ENCODE data around the gene YJU2.
"Not testable (repeated sequence)": the region's sequence is repeated elsewhere in the genome, so short reads cannot be mapped to it uniquely, and the experiment has no call there.

YJU2 gene

DNA sequence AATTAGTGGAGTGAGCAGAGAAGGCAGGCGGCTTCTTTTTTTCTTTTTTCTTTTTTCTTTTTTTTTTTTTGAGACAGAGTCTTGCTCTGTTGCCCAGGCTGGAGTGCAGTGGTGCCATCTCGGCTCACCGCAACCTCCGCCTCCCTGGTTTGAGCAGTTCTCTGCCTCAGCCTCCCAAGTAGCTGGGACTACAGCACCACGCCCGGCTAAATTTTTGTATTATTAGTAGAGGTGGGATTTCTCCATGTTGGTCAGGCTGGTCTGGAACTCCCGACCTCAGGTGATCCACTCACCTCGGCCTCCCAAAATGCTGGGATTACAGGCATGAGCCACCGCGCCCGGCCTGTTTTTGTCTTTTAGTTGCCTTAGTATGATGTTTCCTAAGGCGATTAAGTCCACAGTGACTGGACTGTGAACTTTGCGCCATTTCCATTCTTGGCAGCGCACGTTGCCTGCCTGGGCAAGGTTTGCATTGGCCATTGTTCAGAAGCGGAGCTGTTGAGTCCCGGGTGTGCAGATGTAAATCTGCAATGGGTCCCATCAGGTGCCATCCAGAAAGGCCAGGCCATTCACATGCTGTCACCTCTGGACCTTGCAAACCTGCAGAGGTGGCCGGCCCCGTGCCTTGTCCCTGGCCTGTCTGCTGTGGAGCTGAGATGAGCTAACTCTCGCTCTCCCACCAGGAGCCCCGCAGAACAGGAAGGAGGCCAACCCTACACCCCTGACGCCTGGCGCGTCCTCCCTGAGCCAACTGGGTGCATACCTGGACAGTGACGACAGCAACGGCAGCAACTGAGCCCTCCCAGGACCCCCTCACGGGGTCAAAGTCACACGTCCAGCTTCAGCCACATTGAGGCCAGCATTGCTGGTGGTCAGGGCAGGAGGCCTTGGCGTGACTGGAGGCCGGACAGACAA lies 21.3 kb downstream of the YJU2 start:
- DNase-seq (ENCODE audit: low read depth), result no peak

DNA sequence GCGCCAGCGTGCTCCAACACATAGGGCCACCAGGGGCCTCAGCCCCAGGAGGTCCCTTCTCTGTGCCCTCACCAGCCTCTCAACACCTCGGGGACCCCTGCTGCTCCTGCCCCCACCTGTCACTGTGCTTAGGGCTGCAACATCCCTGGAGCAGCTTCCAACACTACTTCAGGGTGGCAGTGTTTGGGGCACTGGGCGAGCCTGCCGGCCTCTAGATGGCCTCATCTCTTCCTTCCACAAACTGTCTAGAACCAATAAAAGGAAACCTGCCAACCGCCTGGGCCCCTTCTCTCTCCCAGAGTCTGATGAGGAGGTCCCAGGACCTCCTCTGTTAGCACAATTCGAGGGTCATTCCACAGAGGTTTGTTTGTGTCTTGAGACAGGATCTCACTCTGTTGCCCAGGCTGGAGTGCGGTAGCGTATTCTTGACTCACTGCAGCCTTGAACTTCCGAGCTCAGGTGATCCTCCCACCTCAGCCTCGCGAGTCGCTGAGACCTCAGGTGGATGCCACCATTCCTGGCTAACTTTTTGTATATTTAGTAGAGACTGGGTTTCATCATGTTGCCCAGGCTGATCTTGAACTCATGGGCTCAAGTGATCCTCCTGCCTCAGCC lies 22.0 kb downstream of the YJU2 start:
- DNase-seq (ENCODE audit: low read depth), result no peak

DNA sequence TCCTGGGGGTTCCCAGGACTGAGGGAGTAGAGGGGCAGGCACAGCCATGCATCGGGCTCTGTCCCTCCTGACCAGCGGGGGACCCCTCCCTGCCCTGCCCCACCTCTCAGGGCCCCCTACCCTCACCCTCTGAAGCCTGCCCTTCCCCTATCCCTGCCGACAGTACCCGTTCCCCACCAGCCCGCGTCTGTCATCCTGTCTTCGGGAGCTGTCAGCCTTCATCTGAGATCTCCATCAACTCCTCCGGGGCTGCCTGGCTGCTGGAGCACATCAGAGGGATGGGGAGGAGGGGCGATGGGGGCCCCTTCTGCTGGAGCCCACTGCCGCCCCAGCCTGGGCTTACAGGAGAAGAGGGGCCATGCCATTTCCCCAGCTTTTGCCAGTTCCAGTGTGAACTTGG lies 26.0 kb downstream of the YJU2 start:
- DNase-seq (ENCODE audit: low read depth), result no peak

DNA sequence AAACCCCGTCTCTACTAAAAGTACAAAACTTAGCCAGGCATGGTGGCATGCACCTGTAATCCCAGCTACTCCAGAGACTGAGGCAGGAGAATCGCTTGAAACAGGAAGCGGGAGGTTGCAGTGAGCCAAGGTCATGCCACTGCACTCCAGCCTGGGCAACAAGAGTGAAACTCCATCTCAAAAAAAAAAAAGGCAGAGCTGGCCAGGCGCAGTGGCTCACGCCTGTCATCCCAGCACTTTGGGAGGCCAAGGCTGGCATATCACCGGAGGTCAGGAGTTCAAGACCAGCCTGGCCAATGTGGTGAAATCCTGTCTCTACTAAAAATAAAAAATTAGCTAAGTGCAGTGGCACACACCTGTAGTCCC lies 27.4 kb downstream of the YJU2 start:
- not testable (repeated sequence) for DNase-seq (ENCODE audit: low read depth)

DNA sequence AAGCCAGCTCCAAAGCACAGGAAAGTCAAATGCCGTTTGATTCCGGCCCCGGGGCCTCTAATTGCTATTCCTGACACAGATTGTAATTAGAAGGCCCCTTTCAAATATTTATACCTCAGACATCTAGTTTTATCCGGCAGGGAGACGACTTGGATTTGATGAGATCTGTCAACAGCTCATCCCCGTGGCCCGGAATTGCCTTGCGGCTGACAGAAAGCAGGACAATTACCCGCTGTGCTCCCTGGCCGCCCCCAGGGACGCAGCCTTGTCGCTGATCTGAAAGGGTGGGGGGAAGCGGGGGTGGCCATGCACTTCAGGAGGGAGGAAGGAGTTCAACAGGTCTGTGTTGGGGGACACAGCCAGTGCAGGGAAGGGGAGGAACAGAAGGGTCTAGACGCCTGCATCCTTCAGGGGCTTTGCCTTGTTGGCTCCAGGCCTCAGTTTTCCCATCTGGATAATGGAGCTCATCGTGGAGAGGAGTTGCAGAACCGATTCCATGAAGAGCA lies 30.4 kb downstream of the YJU2 start:
- DNase-seq (ENCODE audit: low read depth), result no peak

DNA sequence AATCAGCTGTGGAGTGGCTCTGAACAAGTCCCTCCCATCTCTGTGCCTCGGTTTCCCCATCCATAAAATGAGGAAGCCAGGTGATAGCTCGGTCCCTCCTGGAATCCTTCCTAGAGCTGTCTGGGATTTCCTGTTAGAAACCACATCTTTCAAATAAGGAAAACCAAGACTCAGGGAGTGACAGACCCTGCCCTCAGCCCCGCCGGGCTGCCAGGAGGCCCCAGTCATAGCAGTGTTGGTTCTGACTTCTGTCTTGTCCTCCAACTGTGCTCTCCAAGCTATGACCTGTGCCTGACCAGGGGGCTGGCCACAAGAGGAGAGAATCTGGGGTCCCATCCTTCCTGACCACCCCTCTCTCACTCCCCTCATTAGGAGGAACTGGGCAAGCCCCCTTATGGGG lies 31.1 kb downstream of the YJU2 start:
- no peak for DNase-seq (ENCODE audit: low read depth)

DNA sequence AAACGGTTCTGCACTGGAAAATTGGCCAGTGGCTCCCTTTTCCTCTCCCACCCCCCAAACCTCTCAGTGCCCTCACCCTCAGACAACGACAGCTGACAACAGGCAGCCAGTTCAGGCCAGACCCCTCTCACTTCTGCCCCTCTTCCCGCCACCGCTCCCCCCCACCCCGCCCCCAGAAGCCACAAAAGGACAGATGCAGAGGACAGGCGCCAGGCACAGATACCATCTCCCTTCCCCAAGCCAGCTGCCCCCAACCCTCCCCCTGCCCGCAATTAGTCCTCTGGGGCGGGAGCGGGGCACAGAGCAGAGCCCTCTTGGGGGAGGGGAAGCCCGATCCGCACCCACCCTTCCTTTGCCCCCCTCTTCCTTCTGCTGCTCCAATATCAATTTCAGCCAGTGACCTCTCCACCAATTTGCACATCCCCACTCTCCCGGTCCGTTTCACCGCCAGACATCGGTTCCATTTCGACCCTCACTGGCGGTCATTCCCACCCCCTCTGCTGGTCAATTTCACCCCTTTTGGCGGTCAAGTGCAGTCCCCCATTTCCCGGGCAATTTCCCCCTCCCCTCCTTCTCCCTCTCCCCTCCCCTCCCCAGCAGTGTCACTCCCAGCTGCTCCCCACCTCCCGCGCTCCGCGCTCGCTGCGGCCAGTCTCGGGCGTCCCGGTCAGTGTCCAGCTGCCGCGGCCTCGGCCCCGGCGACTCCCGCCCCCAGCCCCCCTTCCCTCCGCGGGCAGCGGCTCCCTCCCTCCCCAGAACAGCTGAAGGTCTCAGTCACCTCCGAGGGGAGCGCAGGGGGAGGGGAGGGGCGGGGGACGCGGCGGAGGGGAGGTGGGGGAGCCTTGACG lies 31.8 kb downstream of the YJU2 start, which contains the start of gene SHD:
Gene SHD (plus strand): TSS at position 848 of the 848 bp plus-strand sequence. CDS start 798 bp downstream, outside the sequence.
- DNase-seq (ENCODE audit: low read depth), result no peak

DNA sequence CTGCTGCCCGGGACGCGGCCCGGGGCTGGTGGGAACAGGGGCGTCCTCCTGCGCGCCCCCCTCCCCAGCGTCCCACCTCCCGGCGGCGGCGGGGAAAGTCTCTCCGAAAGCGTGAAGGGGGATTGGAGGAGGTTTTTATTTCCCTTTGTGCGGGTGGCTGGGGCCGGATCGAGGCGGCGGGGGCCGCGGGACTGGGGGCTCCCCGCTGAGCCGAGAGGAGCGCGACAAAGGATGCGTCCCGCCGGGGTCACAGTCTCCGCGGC lies 32.3 kb downstream of the YJU2 start:
- DNase-seq (ENCODE audit: low read depth), result no peak

DNA sequence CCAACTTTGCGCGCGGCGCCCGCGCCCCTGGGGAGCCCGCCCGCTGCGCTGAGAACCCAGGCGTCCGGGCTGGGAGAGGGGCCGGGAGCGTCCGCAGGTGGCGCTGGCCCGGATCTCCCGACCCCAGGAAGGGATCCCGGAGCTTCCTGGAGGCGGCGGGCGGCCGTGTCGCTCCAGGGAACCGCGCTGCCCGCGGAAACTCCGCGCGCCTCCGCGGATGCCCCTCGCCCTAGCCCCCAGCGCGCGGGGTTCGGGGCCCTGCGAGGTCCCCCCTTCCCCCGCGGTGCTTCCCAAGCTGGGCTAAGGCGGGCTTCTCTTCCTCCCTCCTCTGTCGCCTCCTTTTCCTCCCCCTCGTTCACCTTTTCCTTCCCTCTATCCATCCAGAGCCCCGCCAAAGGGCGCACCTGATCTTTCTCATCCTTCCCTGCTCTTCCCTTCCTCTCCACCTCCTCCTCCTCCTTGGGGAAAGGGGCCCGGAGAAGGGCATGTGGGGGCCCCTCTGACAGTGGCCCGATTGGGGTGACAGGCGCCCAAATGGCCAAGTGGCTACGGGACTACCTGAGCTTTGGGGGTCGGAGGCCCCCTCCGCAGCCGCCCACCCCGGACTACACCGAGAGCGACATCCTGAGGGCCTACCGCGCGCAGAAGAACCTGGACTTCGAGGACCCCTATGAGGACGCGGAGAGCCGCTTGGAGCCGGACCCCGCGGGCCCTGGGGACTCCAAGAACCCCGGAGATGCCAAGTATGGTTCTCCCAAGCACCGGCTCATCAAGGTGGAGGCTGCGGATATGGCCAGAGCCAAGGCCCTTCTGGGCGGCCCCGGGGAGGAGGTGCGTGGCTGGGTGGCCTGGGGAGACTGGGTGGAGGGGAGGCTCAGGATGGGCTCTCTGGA lies 32.9 kb downstream of the YJU2 start:
- DNase-seq (ENCODE audit: low read depth), result no peak

DNA sequence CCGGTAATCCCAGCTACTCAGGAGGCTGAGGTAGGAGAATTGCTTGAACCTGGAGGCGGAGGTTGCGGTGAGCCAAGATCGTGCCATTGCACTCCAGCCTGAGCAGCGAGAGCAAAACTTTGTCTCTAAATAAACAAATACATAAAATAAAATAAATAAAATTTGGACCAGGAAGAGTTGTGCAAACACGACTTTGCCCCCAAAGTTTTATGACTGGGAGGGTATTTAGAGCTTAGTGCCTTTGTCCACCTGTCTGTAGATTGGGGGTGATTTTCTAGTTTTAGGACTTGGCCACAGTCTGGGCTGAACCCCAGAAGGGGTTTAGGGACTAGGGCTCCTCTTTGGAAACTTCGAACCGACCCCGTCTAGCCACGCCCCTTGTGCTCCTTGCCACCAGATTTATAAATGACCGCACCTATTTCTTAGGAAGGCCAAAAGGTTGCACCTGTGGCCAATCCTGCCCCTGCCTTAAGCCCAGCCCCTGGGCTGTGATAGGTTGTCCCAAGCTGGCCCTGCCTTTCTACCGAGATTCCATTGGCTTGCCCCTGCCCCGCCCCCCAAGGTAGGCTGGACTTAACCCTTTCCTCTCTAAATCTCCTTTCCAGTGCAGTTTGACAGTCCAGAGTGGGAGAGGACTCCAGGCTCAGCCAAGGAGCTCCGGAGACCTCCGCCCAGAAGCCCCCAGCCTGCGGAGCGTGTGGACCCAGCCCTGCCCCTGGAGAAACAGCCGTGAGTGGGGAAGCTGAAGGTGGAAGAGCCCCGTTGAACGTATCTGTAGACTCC lies 37.5 kb downstream of the YJU2 start:
- DNase-seq (ENCODE audit: low read depth), result no peak

DNA sequence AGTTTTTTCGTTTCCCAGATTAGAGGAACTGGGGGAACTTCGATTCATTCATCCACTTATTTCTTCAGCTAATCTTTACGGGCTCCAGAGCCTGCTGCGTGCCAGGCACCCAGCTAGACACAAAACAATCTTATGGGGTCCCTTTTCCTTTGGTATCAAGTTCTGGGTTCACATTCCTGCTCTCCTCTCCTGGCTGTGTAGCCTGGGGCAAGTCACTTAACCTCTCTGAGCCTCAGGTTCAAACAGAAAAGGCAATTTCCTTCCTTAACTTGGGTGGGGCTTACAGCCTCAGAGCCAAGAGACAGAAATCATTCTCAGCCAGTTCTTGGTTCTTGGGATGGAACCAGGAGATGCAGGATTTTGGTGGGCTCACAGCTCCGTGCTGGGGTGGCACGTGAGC lies 38.1 kb downstream of the YJU2 start:
- no peak for DNase-seq (ENCODE audit: low read depth)

DNA sequence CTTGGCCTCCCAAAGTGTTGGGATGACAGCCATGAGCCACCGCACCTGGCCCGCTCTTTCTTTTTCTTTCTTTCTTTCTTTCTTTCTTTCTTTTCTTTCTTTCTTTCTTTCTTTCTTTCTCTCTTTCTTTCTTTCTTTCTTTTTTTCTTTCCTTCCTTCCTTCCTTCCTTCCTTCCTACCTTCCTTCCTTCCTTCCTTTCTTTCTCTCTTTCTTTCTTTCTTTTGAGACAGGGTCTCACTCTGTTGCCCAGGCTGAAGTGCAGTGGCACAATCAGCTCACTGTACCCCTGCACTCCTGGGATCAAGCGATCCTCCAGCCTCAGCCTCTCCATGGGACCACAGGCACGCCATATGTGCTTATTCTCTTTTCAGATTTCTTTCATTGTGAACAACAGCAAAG lies 39.3 kb downstream of the YJU2 start:
- DNase-seq (ENCODE audit: low read depth), result not testable (repeated sequence)

DNA sequence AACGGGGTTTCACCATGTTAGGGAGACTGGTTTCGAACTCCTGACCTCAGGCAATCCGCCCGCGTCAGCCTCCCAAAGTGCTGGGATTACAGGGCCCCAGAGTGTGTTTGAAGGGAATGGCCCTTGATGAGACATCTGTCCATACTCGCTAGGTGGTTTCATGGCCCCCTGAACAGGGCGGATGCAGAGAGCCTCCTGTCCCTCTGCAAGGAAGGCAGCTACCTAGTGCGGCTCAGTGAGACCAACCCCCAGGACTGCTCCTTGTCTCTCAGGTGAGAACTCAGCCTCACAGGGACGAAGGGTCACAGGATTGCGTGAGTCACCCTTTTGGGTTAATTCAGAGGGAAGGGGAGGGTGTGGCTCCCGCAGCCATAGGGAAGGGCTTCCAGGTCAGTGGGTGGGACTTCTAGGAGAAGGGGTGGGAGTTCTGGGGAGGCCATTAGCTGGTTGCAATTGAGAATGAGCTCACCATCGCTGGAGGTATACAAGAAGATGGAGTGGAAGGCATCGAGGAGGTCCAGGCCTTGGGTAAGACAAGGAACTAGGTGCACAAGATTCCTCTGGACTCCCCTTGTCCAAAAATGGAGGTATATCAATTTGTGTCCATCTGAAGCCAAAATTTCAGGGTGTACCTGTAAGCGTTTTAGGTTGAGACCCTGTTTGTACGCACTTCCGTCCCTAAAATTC lies 41.4 kb downstream of the YJU2 start:
- no peak for DNase-seq (ENCODE audit: low read depth)

DNA sequence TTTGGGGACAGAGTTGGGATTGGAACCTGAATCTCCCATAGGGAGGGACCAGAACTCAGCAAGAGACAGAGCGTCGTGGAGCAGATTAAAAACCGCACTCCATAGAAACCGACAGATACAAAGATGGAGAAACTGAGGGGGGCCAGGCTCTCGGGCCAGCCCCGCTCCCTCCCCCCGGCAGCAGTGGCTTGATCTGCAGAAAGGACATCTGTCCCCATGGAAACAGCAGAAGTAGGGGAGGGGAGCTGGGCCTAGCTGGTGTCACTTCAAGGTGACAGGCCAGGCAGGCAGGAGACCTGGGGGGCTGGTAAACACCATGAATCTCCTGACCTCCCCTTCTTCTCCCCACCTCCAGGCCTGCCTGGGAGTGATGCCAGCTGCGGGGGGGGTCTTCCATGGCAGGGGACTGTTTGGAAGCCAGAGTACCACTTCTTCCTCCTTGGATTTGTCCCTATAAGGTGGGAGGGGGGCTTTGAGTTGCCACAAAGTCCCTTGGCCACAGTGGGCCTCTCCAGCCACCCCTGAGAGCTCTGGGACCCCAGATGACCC lies 44.4 kb downstream of the YJU2 start:
- no peak for DNase-seq (ENCODE audit: low read depth)

DNA sequence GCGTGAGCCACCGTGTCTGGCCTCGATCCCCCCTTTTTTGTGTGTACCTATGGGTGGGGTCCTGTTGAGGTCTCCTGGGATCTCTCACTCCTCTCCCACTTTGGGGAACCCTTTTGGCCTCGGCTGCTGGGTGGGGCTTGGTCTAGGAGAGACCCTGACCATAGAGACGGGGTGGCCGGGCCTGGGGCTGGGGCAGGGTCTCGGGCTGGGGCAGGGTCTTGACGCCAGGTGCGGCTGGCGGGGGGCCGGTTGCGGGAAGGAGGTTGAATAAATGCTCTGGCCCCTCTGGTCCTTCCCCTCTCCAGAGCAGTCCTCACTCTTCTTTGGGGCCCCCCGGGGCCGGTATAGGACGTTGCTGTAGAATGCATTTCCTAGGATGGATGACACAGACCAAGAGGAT lies 45.6 kb downstream of the YJU2 start:
- no peak for DNase-seq (ENCODE audit: low read depth)

DNA sequence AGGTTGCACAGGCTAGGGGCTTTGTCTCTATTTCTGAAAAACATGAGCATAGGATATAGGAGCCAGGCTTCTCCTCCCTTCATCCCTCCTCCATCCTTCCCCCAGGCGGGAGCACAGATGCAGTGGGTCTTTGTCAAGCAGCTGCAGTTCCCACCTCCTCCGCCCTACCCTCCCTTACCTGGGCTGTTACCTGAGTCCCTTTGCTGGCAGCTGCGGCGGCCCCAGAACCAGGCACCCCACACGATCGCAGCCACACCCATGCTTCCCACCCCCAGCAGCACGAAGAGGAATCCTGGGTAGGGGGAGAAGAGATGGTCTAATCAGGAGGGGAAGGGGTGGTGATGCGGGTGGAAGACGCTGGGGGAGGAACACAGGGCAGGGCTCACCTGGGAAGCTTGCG lies 47.5 kb downstream of the YJU2 start:
- DNase-seq (ENCODE audit: low read depth), result no peak

DNA sequence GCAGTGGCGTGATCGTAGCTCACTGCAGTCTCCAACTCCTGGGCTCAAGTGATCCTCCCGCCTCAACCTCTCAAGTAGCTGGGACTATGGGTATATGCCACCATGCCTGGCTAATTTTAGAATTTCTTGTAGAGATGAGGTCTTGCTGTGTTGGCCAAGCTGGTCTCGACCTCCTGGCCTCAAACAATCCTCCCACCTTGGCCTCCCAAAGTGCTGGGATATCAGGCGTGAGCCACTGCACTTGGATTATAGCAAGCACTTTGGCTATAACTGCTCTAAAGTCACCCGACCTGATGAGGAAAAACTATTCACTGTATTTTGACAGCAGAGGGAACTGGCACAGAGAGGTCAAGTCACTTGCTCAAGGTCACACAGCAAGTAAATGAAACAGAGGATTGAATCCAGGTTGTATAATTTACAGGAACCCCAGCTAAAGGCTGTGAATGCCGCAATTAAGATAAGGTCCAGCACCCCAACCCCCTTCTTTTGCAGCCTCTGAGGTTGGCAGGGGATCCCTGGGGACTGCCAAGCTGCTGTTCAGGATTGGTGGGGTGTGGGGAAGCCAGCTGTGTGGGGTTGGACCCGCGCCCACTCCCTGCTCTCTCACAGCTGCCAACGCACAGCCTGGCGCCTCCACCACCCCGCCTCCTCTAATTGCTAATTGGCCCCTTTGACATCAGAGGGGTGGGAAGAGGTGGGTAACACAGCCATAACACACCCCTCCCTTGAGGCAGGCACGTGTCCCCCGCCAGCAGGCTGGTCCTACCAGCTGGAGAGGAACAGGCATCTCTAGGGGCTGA lies 49.3 kb downstream of the YJU2 start:
- DNase-seq (ENCODE audit: low read depth), result no peak

DNA sequence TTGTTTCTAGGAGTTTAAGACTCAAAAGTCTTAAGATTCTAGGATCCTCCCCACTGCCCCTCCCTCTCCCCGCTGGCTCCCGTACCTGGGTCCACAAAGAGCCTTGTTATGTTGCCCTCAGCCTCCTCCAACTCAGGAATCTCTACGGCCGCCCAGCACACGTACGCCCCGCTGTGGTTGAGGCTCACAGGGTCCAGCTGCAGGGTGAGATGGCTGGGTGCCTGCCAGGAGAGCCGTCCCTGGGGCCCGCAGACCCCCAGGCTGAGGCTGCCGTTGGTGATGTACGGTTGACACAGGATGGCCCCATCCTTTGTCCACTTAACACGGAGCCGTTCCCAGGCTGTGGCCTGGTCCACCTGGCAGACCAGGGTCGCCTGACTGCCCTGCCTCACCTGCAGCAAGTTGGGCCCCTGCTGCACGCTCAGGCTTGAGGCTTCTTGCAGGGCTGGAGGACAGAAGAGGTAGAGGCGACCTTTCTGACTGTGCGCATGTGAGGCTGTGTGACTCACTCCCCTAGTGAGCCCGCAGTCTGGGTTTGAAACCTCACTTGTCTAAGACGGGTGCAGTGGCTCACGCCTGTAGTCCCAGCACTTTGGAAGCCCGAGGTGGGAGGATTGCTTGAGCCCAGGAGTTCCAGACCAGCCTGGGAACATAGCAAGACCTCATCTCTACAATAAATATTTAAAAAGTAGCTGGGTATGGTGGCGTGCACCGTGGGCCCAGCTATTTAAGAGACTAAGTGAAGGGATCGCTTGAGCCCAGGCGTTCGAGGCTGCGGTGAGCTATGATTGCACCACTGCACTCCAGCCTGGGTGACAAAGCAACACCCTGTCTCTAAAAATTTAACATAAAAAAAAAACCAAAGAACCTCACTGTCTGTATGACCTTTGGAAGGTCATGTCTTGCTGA lies 51.3 kb downstream of the YJU2 start:
- DNase-seq (ENCODE audit: low read depth), result no peak
